ENCODE measurements around the gene RBBP4.
"Not testable (repeated sequence)": the region's sequence is repeated elsewhere in the genome, so short reads cannot be mapped to it uniquely, and the experiment has no call there.

The RBBP4 gene

DNA sequence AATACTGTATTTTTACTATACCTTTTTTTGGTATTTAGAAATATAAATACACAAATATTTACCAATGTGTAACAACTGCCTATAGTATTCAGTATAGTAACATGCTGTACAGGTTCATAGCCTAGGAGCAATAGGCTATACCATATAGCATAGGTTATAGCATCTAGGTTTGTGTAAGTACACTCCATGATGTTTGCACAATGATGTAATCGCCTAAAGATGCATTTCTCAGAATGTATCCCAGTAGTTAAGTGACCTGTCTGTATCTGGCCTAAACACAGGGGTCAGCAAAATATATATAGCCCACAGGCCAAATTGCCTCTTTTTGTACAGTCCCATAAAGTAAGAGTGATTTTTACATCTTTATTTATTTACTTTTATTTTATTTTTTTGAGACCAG lies 24.8 kb upstream of the RBBP4 start:
- DNase-seq (ENCODE audit: low read depth), result no peak
- TF ChIP-seq, protein P1, sequence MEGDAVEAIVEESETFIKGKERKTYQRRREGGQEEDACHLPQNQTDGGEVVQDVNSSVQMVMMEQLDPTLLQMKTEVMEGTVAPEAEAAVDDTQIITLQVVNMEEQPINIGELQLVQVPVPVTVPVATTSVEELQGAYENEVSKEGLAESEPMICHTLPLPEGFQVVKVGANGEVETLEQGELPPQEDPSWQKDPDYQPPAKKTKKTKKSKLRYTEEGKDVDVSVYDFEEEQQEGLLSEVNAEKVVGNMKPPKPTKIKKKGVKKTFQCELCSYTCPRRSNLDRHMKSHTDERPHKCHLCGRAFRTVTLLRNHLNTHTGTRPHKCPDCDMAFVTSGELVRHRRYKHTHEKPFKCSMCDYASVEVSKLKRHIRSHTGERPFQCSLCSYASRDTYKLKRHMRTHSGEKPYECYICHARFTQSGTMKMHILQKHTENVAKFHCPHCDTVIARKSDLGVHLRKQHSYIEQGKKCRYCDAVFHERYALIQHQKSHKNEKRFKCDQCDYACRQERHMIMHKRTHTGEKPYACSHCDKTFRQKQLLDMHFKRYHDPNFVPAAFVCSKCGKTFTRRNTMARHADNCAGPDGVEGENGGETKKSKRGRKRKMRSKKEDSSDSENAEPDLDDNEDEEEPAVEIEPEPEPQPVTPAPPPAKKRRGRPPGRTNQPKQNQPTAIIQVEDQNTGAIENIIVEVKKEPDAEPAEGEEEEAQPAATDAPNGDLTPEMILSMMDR (IDR thresholded peaks at IDR 0.05; ENCODE audit: low read depth, low read length, missing control alignments), result no peak
- in situ Hi-C loops (cut with HindIII; ENCODE audit: low sequenced_read_pairs), result no loop called here
- H3K4me3 ChIP-seq (ENCODE audit: low read depth, low read length), result no peak overlapping the region

DNA sequence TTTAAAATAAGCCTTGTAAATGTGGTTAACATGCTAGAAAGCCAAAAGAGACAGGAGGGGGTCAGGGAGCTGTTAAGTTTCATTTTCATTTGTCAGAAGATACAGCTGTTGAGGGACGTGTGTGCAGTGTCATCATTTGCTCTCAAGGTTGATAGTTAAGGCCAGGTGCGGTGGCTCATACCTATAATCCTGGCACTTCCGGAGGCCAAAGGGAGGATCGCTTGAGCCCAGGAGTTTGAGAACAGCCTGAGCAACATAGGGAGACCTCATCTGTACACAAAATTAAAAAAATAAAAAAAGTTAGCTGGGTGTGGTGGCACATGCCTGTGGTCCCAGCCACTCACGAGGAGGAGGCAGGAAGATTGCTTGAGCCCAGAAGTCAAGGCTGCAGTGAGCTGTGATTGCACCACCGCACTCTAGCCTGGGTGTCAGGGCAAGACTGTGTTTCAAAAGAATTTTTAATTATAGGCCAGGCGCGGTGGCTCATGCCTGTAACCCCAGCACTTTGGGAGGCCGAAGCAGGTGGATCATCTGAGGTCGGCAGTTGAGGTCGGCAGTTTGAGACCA lies 23.3 kb upstream of the RBBP4 start:
- in situ Hi-C loops (cut with HindIII; ENCODE audit: low sequenced_read_pairs), result no loop called here
- DNase-seq (ENCODE audit: low read depth), result no peak
- no peak overlapping the region for H3K4me3 ChIP-seq (ENCODE audit: low read depth, low read length)
- TF ChIP-seq, protein P1 (IDR thresholded peaks at IDR 0.05; ENCODE audit: low read depth, low read length, missing control alignments), result no peak

DNA sequence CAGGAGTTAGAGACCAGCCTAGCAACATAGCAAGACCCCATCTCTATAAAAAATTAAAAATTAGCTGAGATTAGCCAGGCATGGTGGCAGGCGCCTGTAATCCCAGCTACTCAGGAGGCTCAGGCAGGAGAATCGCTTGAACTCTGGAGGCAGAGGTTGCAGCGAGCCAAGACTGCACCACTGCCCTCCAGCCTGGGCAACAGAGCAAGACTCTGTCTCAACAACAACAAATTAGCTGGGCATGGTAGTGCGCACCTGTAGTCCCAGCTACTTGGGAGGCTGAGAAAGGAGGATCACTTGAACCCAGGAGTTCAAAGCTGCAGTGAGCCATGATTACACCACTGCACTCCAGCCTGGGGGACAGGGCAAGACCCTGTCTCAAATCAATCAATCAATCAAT lies 20.8 kb upstream of the RBBP4 start:
- in situ Hi-C loops (cut with HindIII; ENCODE audit: low sequenced_read_pairs); H3K4me3 ChIP-seq (ENCODE audit: low read depth, low read length); DNase-seq (ENCODE audit: low read depth): not testable (repeated sequence)

DNA sequence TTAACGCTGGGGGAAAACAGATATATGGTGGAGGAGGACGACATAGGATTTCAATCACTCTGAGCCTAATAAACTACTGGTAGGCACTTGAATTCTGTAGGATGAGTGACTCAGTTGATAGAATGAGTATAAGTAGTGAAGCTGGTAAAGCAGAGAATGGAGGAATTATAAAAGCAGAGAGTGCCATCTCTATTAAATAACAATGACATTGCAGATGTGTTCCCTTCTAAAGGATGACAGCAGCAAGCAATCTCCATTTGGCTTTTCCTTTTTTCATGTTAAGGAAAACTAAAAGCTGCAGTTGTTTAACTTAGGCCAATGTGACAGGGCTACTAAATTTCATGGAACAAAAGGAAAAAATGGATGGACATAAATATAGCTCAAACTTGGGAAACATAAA lies 18.2 kb upstream of the RBBP4 start:
- in situ Hi-C loops (cut with HindIII; ENCODE audit: low sequenced_read_pairs), result no loop called here
- no peak overlapping the region for H3K4me3 ChIP-seq (ENCODE audit: low read depth, low read length)
- TF ChIP-seq, protein P1 (IDR thresholded peaks at IDR 0.05; ENCODE audit: low read depth, low read length, missing control alignments), result no peak
- no peak for DNase-seq (ENCODE audit: low read depth)

DNA sequence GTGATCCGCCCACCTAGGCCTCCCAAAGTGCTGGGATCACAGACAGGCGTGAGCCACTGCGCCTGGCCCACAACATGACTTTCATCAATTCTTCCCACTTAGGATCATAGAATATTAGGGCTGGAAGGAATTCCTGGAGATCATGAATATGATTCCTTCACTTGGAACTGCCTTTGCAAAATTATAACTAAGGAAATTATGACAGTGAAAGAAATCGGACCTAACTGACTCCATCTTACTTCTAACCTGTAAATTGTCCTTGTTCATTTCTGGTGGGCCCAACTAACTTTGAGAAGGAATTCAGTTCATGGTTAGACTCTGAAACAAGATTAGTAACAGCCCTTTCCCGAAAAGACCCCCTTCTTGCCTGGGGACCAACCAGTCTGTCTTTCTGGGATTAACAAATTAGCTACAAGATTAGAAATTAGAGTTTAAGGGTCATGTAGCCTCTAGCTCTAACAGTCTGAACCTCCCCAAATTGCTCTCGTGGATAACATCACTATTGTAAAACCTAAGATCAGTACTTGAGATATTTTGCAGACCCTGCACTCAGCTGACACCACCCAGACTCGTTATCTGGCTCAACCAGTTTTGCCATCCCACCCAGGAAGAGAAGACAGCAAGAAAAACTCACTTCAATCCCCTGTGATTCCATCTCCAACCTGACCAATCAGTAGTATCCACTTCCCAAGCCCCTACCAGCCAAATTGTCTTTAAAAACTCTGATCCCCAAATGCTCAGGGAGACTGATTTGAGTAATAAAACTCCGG lies 15.3 kb upstream of the RBBP4 start:
- in situ Hi-C loops (cut with HindIII; ENCODE audit: low sequenced_read_pairs), result no loop called here
- DNase-seq (ENCODE audit: low read depth), result no peak
- no peak overlapping the region for H3K4me3 ChIP-seq (ENCODE audit: low read depth, low read length)
- TF ChIP-seq, protein P1 (IDR thresholded peaks at IDR 0.05; ENCODE audit: low read depth, low read length, missing control alignments), result no peak

DNA sequence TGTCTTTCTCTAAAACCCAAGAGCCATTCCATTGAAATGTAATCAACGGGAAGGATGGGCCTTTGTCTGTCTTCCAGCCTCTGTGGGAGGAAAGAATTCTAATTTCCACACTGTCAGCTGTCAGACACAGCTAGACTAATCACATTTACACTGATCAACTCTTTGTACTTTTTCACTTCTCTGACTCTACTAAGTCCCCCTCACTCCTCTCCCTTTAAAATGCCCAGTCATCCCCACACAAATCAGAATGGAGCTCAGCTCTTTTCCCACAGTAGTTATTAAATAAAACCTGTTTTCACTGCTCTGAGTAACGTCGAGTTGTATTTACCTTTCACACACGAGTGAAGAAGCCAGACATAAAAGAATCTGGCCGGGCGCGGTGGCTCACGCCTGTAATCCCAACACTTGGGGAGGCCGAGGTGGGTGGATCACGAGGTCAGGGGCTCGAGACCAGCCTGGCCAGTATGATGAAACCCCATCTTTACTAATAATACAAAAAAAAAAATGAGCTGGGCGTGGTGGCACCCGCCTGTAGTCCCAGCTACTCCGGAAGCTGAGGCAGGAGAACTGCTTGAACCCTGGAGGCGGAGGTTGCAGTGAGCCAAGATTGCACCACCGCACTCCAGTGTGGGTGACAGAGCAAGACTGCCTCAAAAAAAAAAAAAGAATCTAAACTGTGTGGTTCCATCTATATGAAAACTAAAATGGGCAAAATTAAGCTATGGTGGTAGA lies 13.9 kb upstream of the RBBP4 start:
- TF ChIP-seq, protein P1 (IDR thresholded peaks at IDR 0.05; ENCODE audit: low read depth, low read length, missing control alignments), result no peak
- no peak for DNase-seq (ENCODE audit: low read depth)
- H3K4me3 ChIP-seq (ENCODE audit: low read depth, low read length), result no peak overlapping the region
- in situ Hi-C loops (cut with HindIII; ENCODE audit: low sequenced_read_pairs), result no loop called here

Measured in astrocyte of the cerebellum (primary cell).